Ovary (tissue), 9 donors: ENCODE data around the gene MUC3A. TPM values are rescaled to one million over a fixed set of nuclear protein-coding genes. Genes with fewer than 3 reads are reported as not detected.
"Not testable (repeated sequence)": the region's sequence is repeated elsewhere in the genome, so short reads cannot be mapped to it uniquely, and the experiment has no call there.

ENCODE experiments used
- DNase-seq, 5 donors: peaks; one replicate each; pipeline ENCODE4 v3.0.0-alpha.2; 2019 to 2020
- H3K27ac ChIP-seq, 2 donors: fragments of 200-600 bp; one replicate each; pipeline versions ENCODE4 v1.5.1 to v1.8.0; 2019 to 2022
- H3K27me3 ChIP-seq: fragments of 200-600 bp; one replicate; pipeline ENCODE4 v1.8.0; 2022
- H3K36me3 ChIP-seq: fragments of 200-600 bp; sonication (generic); one replicate; pipeline ENCODE4 v1.5.1; 2019
- H3K4me1 ChIP-seq: one replicate; pipeline ENCODE4 v1.8.1; 2013; ENCODE audit warnings: mild to moderate bottlenecking, moderate library complexity; ENCODE audit not compliant: insufficient read depth
- H3K4me3 ChIP-seq: fragments of 200-600 bp; sonication (generic); one replicate; pipeline ENCODE4 v1.5.1; 2017
- H3K9me3 ChIP-seq, 2 donors: fragments of 200-600 bp in 1 of 2; sonication (generic) in 1 of 2; one replicate each; pipeline versions ENCODE4 v1.5.1 to v1.8.1; 2013 to 2019; ENCODE audit warnings: mild to moderate bottlenecking in 1 of 2, moderate library complexity in 1 of 2
- CTCF ChIP-seq, 3 donors: fragments of 450-650 bp in 2 of 3; fragments of 200-600 bp in 1 of 3; IDR thresholded peaks; one replicate each; pipeline versions ENCODE4 v1.5.1 to v1.8.0; 2016 to 2022; ENCODE audit warnings: antibody characterized with exemption in 3 of 3, mild to moderate bottlenecking in 1 of 3
- EP300 ChIP-seq: sonication (generic); formaldehyde crosslinking; IDR thresholded peaks from one replicate; pipeline ENCODE4 v1.6.1; 2017; ENCODE audit warnings: antibody characterized with exemption
- POLR2A ChIP-seq: fragments of 450-650 bp; IDR thresholded peaks from one replicate; pipeline ENCODE4 v1.6.1; 2017; ENCODE audit warnings: antibody characterized with exemption, mild to moderate bottlenecking, moderate library complexity
- WGBS, 3 donors: extraction: QIAGEN DNeasy Blood & Tissue Kit in 1 of 3; methylation state at CpG; one replicate each; pipeline versions ENCODE4 v1.1.5 to v1.1.7; 2013 to 2017; 5-methylcytosine and 5-hydroxymethylcytosine counted together
- intact Hi-C, 4 donors: fragments of 100-400 bp; cut with DNase I; formaldehyde crosslinking; loops; one replicate each; pipeline versions ENCODE4 v1.11.0 to v1.15.1; 2022 to 2023
- polyA plus RNA-seq, 2 donors: library from polyadenylated mRNA; stranded (reverse); fragments of 200-250 nt in 1 of 2; fragments of 350-450 nt in 1 of 2; fragmentation: Illumina TruSeq in 1 of 2; extraction: RNeasy Lipid Tissue Mini Kit (QIAGEN cat#74804) in 1 of 2; gene quantifications; one replicate each; pipeline ENCODE4 v1.2.3, GENCODE V29; 2013 to 2014
- total RNA-seq, 7 donors: library from RNA; depleted of rRNA in 2 of 7; stranded (reverse); fragments of >200 nt in 2 of 7; fragmentation: NEBNext Ultra II Directional in 3 of 7; extraction: Animal tissue kit (Norgen Biotek cat#: 25700) in 3 of 7; gene quantifications; one replicate each; pipeline versions ENCODE4 v1.1.0 to v1.2.4, GENCODE V29; 2016 to 2023
- donor health status: DM: no; HTN: no; CAD: no; lungs with moderate emphysema.
- donor health status: DM: no; HTN: no; CAD: no.
- donor health status: Bipolar disorder and iron deficiency.
- donor health status: DM: yes; HTN: yes; CAD: no.
- donor health status: DM: no; HTN: no; CAD: no.
- donor health status: DM: yes; HTN: yes; CAD: no.

The MUC3A gene
- total and polyA plus RNA-seq, 9 donors: 0.16 to 0.72 (median 0.43) TPM; not detected in 5

GRCh38 chr7:100978300-100978699 lies 29.0 kb downstream of the MUC3A start:
- Histone ChIP-seq H3K4me1 (no peaks in the 10 kb centered on the region), H3K9me3 (no peaks in the 10 kb centered on the region), H3K4me3 (no peak overlapping the region), H3K27ac (no peak overlapping the region), H3K27me3 (no peaks in the 10 kb centered on the region), H3K36me3 (no peaks in the 10 kb centered on the region)
- TF ChIP-seq CTCF (IDR thresholded peaks at IDR 0.05) (no peak), POLR2A (no peak), EP300 (no peak)
- intact Hi-C loops: no loop called here
- no peak for DNase-seq
- WGBS, 3 donors: 77 to 86% (median 81%) methylated on average over 4 of the region's 4 CpGs

GRCh38 chr7:100983451-100984187 lies 34.3 kb downstream of the MUC3A start:
- 62 to 66% (median 66%) methylated on average over 8 of the region's 8 CpGs for WGBS, 3 donors
- Histone ChIP-seq H3K27ac (no peak overlapping the region), H3K4me1 (no peaks in the 10 kb centered on the region), H3K4me3 (no peak overlapping the region), H3K36me3 (no peaks in the 10 kb centered on the region), H3K27me3 (no peaks in the 10 kb centered on the region), H3K9me3 (no peaks in the 10 kb centered on the region)
- DNase-seq: no peak
- intact Hi-C loops: no loop called here
- TF ChIP-seq POLR2A (no peak), CTCF (IDR thresholded peaks at IDR 0.05) (no peak), EP300 (no peak)

GRCh38 chr7:100984241-100984918 lies 35.0 kb downstream of the MUC3A start:
- intact Hi-C loops: not testable (repeated sequence)

GRCh38 chr7:100985033-100985797 lies 35.9 kb downstream of the MUC3A start:
- H3K4me3 ChIP-seq, H3K36me3 ChIP-seq, intact Hi-C loops, H3K4me1 ChIP-seq, H3K9me3 ChIP-seq, H3K27me3 ChIP-seq, H3K27ac ChIP-seq, DNase-seq: not testable (repeated sequence)
- 63 to 76% (median 75%) methylated on average over 4 of the region's 4 CpGs for WGBS, 3 donors

More at GRCh38 chr7:100984241-100984918, 35.0 kb downstream of the MUC3A start:
- not testable (repeated sequence) for H3K9me3 ChIP-seq, DNase-seq, H3K27ac ChIP-seq, H3K4me1 ChIP-seq, H3K36me3 ChIP-seq, H3K4me3 ChIP-seq, H3K27me3 ChIP-seq
- WGBS, 3 donors: 79 to 84% (median 81%) methylated on average over 14 of the region's 14 CpGs

- no peaks in the 10 kb centered on the region for H3K27me3 ChIP-seq
- DNase-seq: no peak
- no peak overlapping the region for H3K27ac ChIP-seq
- H3K4me1 ChIP-seq: no peaks in the 10 kb centered on the region
- intact Hi-C loops: no loop called here
- no peak for TF ChIP-seq EP300
- TF ChIP-seq CTCF (IDR thresholded peaks at IDR 0.05): no peak
- no peak for TF ChIP-seq POLR2A
- H3K36me3 ChIP-seq: no peaks in the 10 kb centered on the region
- WGBS, 3 donors: 91 to 93% (median 92%) methylated on average over 9 of the region's 9 CpGs
- H3K4me3 ChIP-seq: no peak overlapping the region
- peaks cover 0 to 11% of the 10 kb centered on the region in 2 donors for H3K9me3 ChIP-seq
These were observed 42.3 kb downstream of the MUC3A start for GRCh38 chr7:100991631-100992030.

- intact Hi-C loops, H3K4me3 ChIP-seq, H3K36me3 ChIP-seq, DNase-seq, H3K27me3 ChIP-seq, H3K4me1 ChIP-seq, H3K27ac ChIP-seq: not testable (repeated sequence)
- WGBS, 3 donors: 87 to 90% (median 88%) methylated on average over 12 of the region's 12 CpGs
- peaks cover 0 to 11% of the 10 kb centered on the region in 2 donors for H3K9me3 ChIP-seq
These were observed 42.9 kb downstream of the MUC3A start for GRCh38 chr7:100992280-100992679.

GRCh38 chr7:100994671-100995070 lies 45.3 kb downstream of the MUC3A start:
- H3K36me3 ChIP-seq, DNase-seq, H3K27me3 ChIP-seq, H3K27ac ChIP-seq, intact Hi-C loops, H3K4me3 ChIP-seq, H3K4me1 ChIP-seq: not testable (repeated sequence)
- peaks cover 0 to 11% of the 10 kb centered on the region in 2 donors for H3K9me3 ChIP-seq
- WGBS, 3 donors: no CpG with 5 or more reads among the region's 9 CpGs

GRCh38 chr7:100998530-100998929 lies 49.2 kb downstream of the MUC3A start:
- WGBS, 3 donors: 89 to 90% (median 90%) methylated on average over 4 to 6 of the region's 10 CpGs
- DNase-seq, H3K9me3 ChIP-seq, H3K36me3 ChIP-seq, H3K4me1 ChIP-seq, intact Hi-C loops, H3K27me3 ChIP-seq, H3K4me3 ChIP-seq, H3K27ac ChIP-seq: not testable (repeated sequence)
